B cell (primary cell): Measurements from ENCODE around the gene TMEM254. TPM values are rescaled to one million over a fixed set of nuclear protein-coding genes. Genes with fewer than 3 reads are reported as not detected.
"Not testable (repeated sequence)": the region's sequence is repeated elsewhere in the genome, so short reads cannot be mapped to it uniquely, and the experiment has no call there.

Source experiments
- ATAC-seq: fragments of 200-7000 bp; cut with Tn5 transposase; one replicate; pipeline ENCODE4 v1.10.0; 2021; ENCODE audit warnings: low read depth, mild to moderate bottlenecking, moderate number of reproducible peaks, moderate library complexity
- CTCF ChIA-PET: fragments of 350-600 bp; sonication (Branson Sonifier 250); formaldehyde crosslinking; loops from one replicate; lab custom pipeline; 2021; ENCODE audit warnings: antibody characterized with exemption, inconsistent platforms; lab: Charles Lee
- POLR2A ChIA-PET: fragments of 350-600 bp; sonication (Branson Sonifier 250); formaldehyde crosslinking; loops from one replicate; lab custom pipeline; 2021; ENCODE audit warnings: antibody characterized with exemption; lab: Charles Lee
- DNase-seq: peaks from one replicate; pipeline ENCODE4 v3.0.0; 2013
- H2AFZ ChIP-seq: 2 replicates; pipeline ENCODE4 v1.6.1; 2012; ENCODE audit warnings: mild to moderate bottlenecking, low read depth, low read length; ENCODE audit not compliant: insufficient read depth, poor library complexity, severe bottlenecking
- H3K27ac ChIP-seq, 2 donors: 1 replicate in 1 of 2; 2 replicates in 1 of 2; pipeline ENCODE4 v1.5.1; 2012 to 2013; ENCODE audit warnings: low read length in 2 of 2, mild to moderate bottlenecking in 2 of 2, moderate library complexity in 1 of 2
- H3K27me3 ChIP-seq, 4 experiments: fragments of 200-600 bp in 1 of 4; sonication (generic) in 1 of 4; replicated peaks in 1 of 4; 1 replicate in 2 of 4; 2 replicates in 2 of 4; pipeline versions ENCODE4 v1.6.1 to v1.7.0; 2013 to 2016; ENCODE audit warnings: low read length in 3 of 4, mild to moderate bottlenecking in 2 of 4, mixed read lengths in 1 of 4, moderate library complexity in 1 of 4; ENCODE audit not compliant: insufficient read depth in 4 of 4, control insufficient read depth in 3 of 4; ENCODE audit errors: control extremely low read depth in 1 of 4
- H3K36me3 ChIP-seq, 2 experiments: replicated peaks in 1 of 2; 1 replicate in 1 of 2; 2 replicates in 1 of 2; pipeline versions ENCODE4 v1.6.1 to v1.7.1; 2013; ENCODE audit warnings: low read length in 1 of 2; ENCODE audit not compliant: insufficient read depth in 2 of 2, control insufficient read depth in 1 of 2; ENCODE audit errors: control extremely low read depth in 1 of 2, extremely low read depth in 1 of 2
- H3K4me1 ChIP-seq, 2 donors: fragments of 200-600 bp in 1 of 2; sonication (generic) in 1 of 2; 1 replicate in 1 of 2; 2 replicates in 1 of 2; pipeline versions ENCODE4 v1.5.1 to v1.6.1; 2013 to 2017; ENCODE audit warnings: low read length in 2 of 2; ENCODE audit not compliant: control insufficient read depth in 2 of 2, insufficient read depth in 2 of 2
- H3K4me2 ChIP-seq: replicated peaks from 2 replicates; pipeline ENCODE3; 2012; ENCODE audit warnings: mild to moderate bottlenecking, low read depth, low read length; ENCODE audit not compliant: poor library complexity, severe bottlenecking
- H3K4me3 ChIP-seq, 5 experiments: fragments of 200-600 bp in 1 of 5; sonication (generic) in 1 of 5; 1 replicate in 3 of 5; 2 replicates in 2 of 5; pipeline versions ENCODE4 v1.5.1 to v1.7.0; 2011 to 2016; ENCODE audit warnings: low read length in 4 of 5, mild to moderate bottlenecking in 4 of 5, low read depth in 2 of 5, control low read depth in 1 of 5, moderate library complexity in 1 of 5; ENCODE audit not compliant: insufficient read depth in 1 of 5; ENCODE audit errors: control extremely low read depth in 1 of 5, extremely low read depth in 1 of 5
- H3K79me2 ChIP-seq: fragments of 200-600 bp; sonication (generic); one replicate; pipeline ENCODE4 v1.6.0; 2016; ENCODE audit warnings: low read length; ENCODE audit not compliant: control insufficient read depth, insufficient read depth
- H3K9ac ChIP-seq: fragments of 200-600 bp; sonication (generic); 2 replicates; pipeline ENCODE4 v1.6.1; 2017; ENCODE audit warnings: mild to moderate bottlenecking, low read length, moderate library complexity
- H3K9me3 ChIP-seq, 3 donors: one replicate each; pipeline versions ENCODE4 v1.6.1 to v1.7.1; 2013; ENCODE audit warnings: low read length in 2 of 3; ENCODE audit not compliant: control insufficient read depth in 2 of 3, insufficient read depth in 1 of 3; ENCODE audit errors: control extremely low read depth in 1 of 3
- H4K20me1 ChIP-seq: 2 replicates; pipeline ENCODE4 v1.6.0; 2012; ENCODE audit warnings: mild to moderate bottlenecking, low read length; ENCODE audit not compliant: insufficient read depth, control insufficient read depth, poor library complexity, severe bottlenecking
- H3K27ac Mint-ChIP-seq: one replicate; pipeline ENCODE4 v1.8.0; 2021; ENCODE audit warnings: mixed read lengths
- H3K27me3 Mint-ChIP-seq: one replicate; pipeline ENCODE4 v1.8.0; 2021; ENCODE audit warnings: mixed read lengths
- H3K4me1 Mint-ChIP-seq: one replicate; pipeline ENCODE4 v1.8.0; 2021; ENCODE audit warnings: mixed read lengths
- H3K4me3 Mint-ChIP-seq: one replicate; pipeline ENCODE4 v1.8.0; 2021; ENCODE audit warnings: mixed read lengths
- H3K9me3 Mint-ChIP-seq: one replicate; pipeline ENCODE4 v1.8.0; 2022; ENCODE audit warnings: mixed read lengths; ENCODE audit not compliant: insufficient read depth
- CTCF ChIP-seq: fragments of 200-600 bp; IDR thresholded peaks from one replicate; pipeline ENCODE4 v1.8.0; 2022; ENCODE audit warnings: antibody characterized with exemption, mild to moderate bottlenecking
- EZH2 ChIP-seq: IDR thresholded peaks from 2 replicates; pipeline ENCODE4 v1.6.1; 2012; ENCODE audit warnings: borderline replicate concordance, low read depth, mild to moderate bottlenecking, moderate library complexity, low read length; ENCODE audit not compliant: insufficient read depth, poor library complexity, severe bottlenecking
- WGBS: methylation state at CpG from one replicate; pipeline ENCODE4 v1.1.5; 2013; ENCODE audit warnings: missing lambda C conversion rate; ENCODE audit not compliant: insufficient coverage; 5-methylcytosine and 5-hydroxymethylcytosine counted together
- intact Hi-C: fragments of 100-400 bp; cut with micrococcal nuclease; formaldehyde crosslinking; loops from one replicate; pipeline ENCODE4 v1.10.0; 2022
- polyA plus RNA-seq: library from polyadenylated mRNA; depleted of rRNA; stranded (reverse); fragments of >200 nt; gene quantifications from 2 replicates; pipeline ENCODE4 v1.2.3, GENCODE V29; 2012
- total RNA-seq, 2 donors: library from RNA; stranded (reverse); fragments of 120-200 nt in 1 of 2; gene quantifications; 1 replicate in 1 of 2; 2 replicates in 1 of 2; pipeline versions ENCODE4 v1.2.3 to v1.2.4, GENCODE V29; 2013 to 2022

The TMEM254 gene
- total and polyA plus RNA-seq, 2 donors (not counting 1 experiment from before 2014, with no cell fraction given): 9.8 to 13.1 TPM

- H3K27ac ChIP-seq: no peak overlapping the region
- Mint-ChIP-seq H3K9me3 (no peaks in the 10 kb centered on the region), H3K4me3 (no peak overlapping the region), H3K27me3 (peaks cover 27% of the 10 kb centered on the region), H3K4me1 (peaks cover 3% of the 10 kb centered on the region), H3K27ac (no peak overlapping the region)
- H3K4me2 ChIP-seq: no peak overlapping the region
- no peak for TF ChIP-seq CTCF
- no peak for TF ChIP-seq EZH2
- H3K36me3 ChIP-seq: no peaks in the 10 kb centered on the region
- no peak overlapping the region for H3K4me3 ChIP-seq
- 73% methylated on average over 6 of the region's 6 CpGs for WGBS
- intact Hi-C loops: no loop called here
- no peaks in the 10 kb centered on the region for H3K9me3 ChIP-seq
- H3K9ac ChIP-seq: no peak overlapping the region
- CTCF ChIA-PET: no interaction called here
- POLR2A ChIA-PET: no interaction called here
- no peaks in the 10 kb centered on the region for H4K20me1 ChIP-seq
- no peak for DNase-seq
- peaks cover 0 to 24% (median 5%) of the 10 kb centered on the region in 4 experiments for H3K27me3 ChIP-seq
- H3K79me2 ChIP-seq: no peaks in the 10 kb centered on the region
- no peak for ATAC-seq
- H2AFZ ChIP-seq: no peak overlapping the region
- H3K4me1 ChIP-seq: peaks cover 0 to 6% of the 10 kb centered on the region in 2 donors
Measured at GRCh38 chr10:80133206-80133605, 54.7 kb downstream of the TMEM254 start.

- H3K27me3 Mint-ChIP-seq: peaks cover 32% of the 10 kb centered on the region
- POLR2A ChIA-PET: not testable (repeated sequence)
- WGBS: 96% methylated on average over 5 of the region's 9 CpGs
Measured at GRCh38 chr10:80133687-80134086, 55.2 kb downstream of the TMEM254 start.

More at GRCh38 chr10:80133687-80134086, 55.2 kb downstream of the TMEM254 start:
- H3K9me3 ChIP-seq, H3K4me1 Mint-ChIP-seq, H3K27ac Mint-ChIP-seq, H3K9ac ChIP-seq, H2AFZ ChIP-seq, H3K4me1 ChIP-seq, H3K9me3 Mint-ChIP-seq, ATAC-seq, H3K4me3 Mint-ChIP-seq, DNase-seq, H3K4me2 ChIP-seq, H3K36me3 ChIP-seq, H4K20me1 ChIP-seq, H3K27ac ChIP-seq, H3K4me3 ChIP-seq, H3K79me2 ChIP-seq, intact Hi-C loops: not testable (repeated sequence)
- CTCF ChIA-PET: interaction anchor here (1.4 kb wide), 1 partner anchor 89 kb away, joined by 3 read pairs; no protein-coding TSS in a partner anchor
- peaks cover 0 to 24% (median 5%) of the 10 kb centered on the region in 4 experiments for H3K27me3 ChIP-seq
